Measurements from ENCODE around the gene TBK1.

TBK1 gene

GRCh38 chr12:64500394-64500793 is 48.5 kb downstream of the TBK1 start:
- TF ChIP-seq POLR2AphosphoS5 (IDR thresholded peaks at IDR 0.05; ENCODE audit: low read depth, low read length) (no peak), SIN3A (IDR thresholded peaks at IDR 0.05; ENCODE audit: borderline replicate concordance, insufficient read depth, low read length) (no peak), REST (IDR thresholded peaks at IDR 0.05; ENCODE audit: insufficient read depth in 1 of 2, low read depth in 2 of 2, low read length in 2 of 2) (no peak), TAF1 (IDR thresholded peaks at IDR 0.05; ENCODE audit: borderline replicate concordance, insufficient read depth, low read length) (no peak), FOXP2 (optimal IDR thresholded peaks at IDR 0.05; ENCODE audit: borderline replicate concordance, extremely low read depth, extremely low read length, insufficient read depth) (no peak)

- TF ChIP-seq REST (IDR thresholded peaks at IDR 0.05; ENCODE audit: insufficient read depth in 1 of 2, low read depth in 2 of 2, low read length in 2 of 2), result no peak
- no peak for TF ChIP-seq FOXP2 (optimal IDR thresholded peaks at IDR 0.05; ENCODE audit: borderline replicate concordance, extremely low read depth, extremely low read length, insufficient read depth)
- no peak for TF ChIP-seq TAF1 (IDR thresholded peaks at IDR 0.05; ENCODE audit: borderline replicate concordance, insufficient read depth, low read length)
- TF ChIP-seq POLR2AphosphoS5 (IDR thresholded peaks at IDR 0.05; ENCODE audit: low read depth, low read length), result no peak
- no peak for TF ChIP-seq SIN3A (IDR thresholded peaks at IDR 0.05; ENCODE audit: borderline replicate concordance, insufficient read depth, low read length)
Measured at GRCh38 chr12:64501486-64501885, 49.6 kb downstream of the TBK1 start.

- TF ChIP-seq TAF1 (IDR thresholded peaks at IDR 0.05; ENCODE audit: borderline replicate concordance, insufficient read depth, low read length) (no peak), POLR2AphosphoS5 (IDR thresholded peaks at IDR 0.05; ENCODE audit: low read depth, low read length) (no peak), FOXP2 (optimal IDR thresholded peaks at IDR 0.05; ENCODE audit: borderline replicate concordance, extremely low read depth, extremely low read length, insufficient read depth) (no peak), REST (IDR thresholded peaks at IDR 0.05; ENCODE audit: insufficient read depth in 1 of 2, low read depth in 2 of 2, low read length in 2 of 2) (no peak), SIN3A (IDR thresholded peaks at IDR 0.05; ENCODE audit: borderline replicate concordance, insufficient read depth, low read length) (no peak)
Measured at GRCh38 chr12:64506955-64507354, 55.0 kb downstream of the TBK1 start.

- TF ChIP-seq TAF1 (IDR thresholded peaks at IDR 0.05; ENCODE audit: borderline replicate concordance, insufficient read depth, low read length), result no peak
- TF ChIP-seq POLR2AphosphoS5 (IDR thresholded peaks at IDR 0.05; ENCODE audit: low read depth, low read length), result no peak
- no peak for TF ChIP-seq SIN3A (IDR thresholded peaks at IDR 0.05; ENCODE audit: borderline replicate concordance, insufficient read depth, low read length)
- TF ChIP-seq FOXP2 (optimal IDR thresholded peaks at IDR 0.05; ENCODE audit: borderline replicate concordance, extremely low read depth, extremely low read length, insufficient read depth), result no peak
- no peak for TF ChIP-seq REST (IDR thresholded peaks at IDR 0.05; ENCODE audit: insufficient read depth in 1 of 2, low read depth in 2 of 2, low read length in 2 of 2)
Measured at GRCh38 chr12:64510667-64511066, 58.7 kb downstream of the TBK1 start.

GRCh38 chr12:64518396-64518795 is 66.5 kb downstream of the TBK1 start:
- TF ChIP-seq REST (IDR thresholded peaks at IDR 0.05; ENCODE audit: insufficient read depth in 1 of 2, low read depth in 2 of 2, low read length in 2 of 2) (no peak), POLR2AphosphoS5 (IDR thresholded peaks at IDR 0.05; ENCODE audit: low read depth, low read length) (no peak), SIN3A (IDR thresholded peaks at IDR 0.05; ENCODE audit: borderline replicate concordance, insufficient read depth, low read length) (no peak), FOXP2 (optimal IDR thresholded peaks at IDR 0.05; ENCODE audit: borderline replicate concordance, extremely low read depth, extremely low read length, insufficient read depth) (no peak), TAF1 (IDR thresholded peaks at IDR 0.05; ENCODE audit: borderline replicate concordance, insufficient read depth, low read length) (no peak)
